Measurements from ENCODE around the gene MT1A.
"Not testable (repeated sequence)": the region's sequence is repeated elsewhere in the genome, so short reads cannot be mapped to it uniquely, and the experiment has no call there.

The MT1A gene

GRCh38 chr16:56652600-56652999 is 14.1 kb downstream of the MT1A start:
- no peak for DNase-seq (ENCODE audit: low read depth in 1 of 2, low spot score in 1 of 2)

- no peak for DNase-seq (ENCODE audit: low read depth in 1 of 2, low spot score in 1 of 2)
Measured at GRCh38 chr16:56653218-56653617, 14.8 kb downstream of the MT1A start.

DNA sequence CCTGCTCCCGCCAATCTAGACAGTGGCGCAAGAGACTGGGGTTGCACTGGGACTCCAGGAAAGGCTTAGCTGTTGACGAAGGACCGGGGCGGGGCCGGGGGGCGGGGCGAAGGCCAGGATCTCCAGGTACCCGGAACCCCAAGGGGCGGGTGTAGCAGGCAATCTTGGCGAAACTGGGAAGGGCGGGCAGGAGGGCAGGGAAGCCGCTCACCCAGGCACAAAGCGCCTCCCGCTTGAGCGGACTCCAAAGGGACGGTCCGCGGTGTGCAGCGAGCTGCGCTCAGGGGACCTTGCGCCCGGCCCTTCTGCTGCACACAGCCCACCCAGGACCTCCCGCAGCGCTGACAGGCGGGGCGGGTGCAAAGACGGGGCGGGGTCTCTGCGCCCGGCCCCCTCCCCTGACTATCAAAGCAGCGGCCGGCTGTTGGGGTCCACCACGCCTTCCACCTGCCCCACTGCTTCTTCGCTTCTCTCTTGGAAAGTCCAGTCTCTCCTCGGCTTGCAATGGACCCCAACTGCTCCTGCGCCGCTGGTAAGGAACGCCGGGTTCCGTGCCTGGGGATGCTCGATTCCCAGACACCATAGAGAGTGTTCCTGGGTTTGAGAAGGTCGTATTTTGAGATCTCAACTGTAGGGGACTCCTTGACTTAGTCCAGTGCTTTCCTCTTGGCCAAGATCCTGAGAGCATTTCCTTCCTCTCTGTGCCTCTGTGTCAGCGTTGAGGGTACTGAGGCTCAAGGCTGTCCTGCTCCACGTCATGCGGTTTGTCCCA is 19.3 kb downstream of the MT1A start, which contains the start of gene MT1F:
Gene MT1F, plus strand, starts transcription at position 405 of the 772 bp plus-strand sequence. Its CDS starts 100 bp downstream, at position 505.
- peak; percentile 48 to 49 for DNase-seq (ENCODE audit: low read depth in 1 of 2, low spot score in 1 of 2)

DNA sequence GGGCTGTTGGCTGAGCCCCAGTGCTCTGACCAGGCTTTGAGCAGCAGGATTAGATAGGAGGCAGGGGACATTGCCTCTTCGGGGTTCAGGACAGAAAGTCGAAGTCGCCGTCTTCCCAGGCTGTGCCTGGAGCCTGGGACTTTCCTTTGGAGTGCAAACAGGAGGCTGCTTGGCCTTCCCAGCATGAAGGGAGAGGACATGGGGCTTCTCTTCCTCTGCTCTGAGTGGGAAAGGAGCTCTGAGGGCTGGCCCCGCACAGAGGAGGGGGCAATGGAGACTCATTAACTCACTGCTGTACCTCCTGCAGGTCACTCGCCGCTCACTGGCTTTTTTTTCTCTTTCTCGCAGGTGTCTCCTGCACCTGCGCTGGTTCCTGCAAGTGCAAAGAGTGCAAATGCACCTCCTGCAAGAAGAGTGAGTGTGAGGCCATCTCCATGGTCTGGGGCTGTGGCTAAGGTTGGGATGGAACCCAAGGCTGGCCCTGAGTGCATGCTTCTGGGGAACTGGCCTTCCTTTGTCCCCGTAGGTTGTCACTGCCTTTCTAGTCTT is 19.9 kb downstream of the MT1A start:
- DNase-seq (ENCODE audit: low read depth in 1 of 2, low spot score in 1 of 2), result no peak

DNA sequence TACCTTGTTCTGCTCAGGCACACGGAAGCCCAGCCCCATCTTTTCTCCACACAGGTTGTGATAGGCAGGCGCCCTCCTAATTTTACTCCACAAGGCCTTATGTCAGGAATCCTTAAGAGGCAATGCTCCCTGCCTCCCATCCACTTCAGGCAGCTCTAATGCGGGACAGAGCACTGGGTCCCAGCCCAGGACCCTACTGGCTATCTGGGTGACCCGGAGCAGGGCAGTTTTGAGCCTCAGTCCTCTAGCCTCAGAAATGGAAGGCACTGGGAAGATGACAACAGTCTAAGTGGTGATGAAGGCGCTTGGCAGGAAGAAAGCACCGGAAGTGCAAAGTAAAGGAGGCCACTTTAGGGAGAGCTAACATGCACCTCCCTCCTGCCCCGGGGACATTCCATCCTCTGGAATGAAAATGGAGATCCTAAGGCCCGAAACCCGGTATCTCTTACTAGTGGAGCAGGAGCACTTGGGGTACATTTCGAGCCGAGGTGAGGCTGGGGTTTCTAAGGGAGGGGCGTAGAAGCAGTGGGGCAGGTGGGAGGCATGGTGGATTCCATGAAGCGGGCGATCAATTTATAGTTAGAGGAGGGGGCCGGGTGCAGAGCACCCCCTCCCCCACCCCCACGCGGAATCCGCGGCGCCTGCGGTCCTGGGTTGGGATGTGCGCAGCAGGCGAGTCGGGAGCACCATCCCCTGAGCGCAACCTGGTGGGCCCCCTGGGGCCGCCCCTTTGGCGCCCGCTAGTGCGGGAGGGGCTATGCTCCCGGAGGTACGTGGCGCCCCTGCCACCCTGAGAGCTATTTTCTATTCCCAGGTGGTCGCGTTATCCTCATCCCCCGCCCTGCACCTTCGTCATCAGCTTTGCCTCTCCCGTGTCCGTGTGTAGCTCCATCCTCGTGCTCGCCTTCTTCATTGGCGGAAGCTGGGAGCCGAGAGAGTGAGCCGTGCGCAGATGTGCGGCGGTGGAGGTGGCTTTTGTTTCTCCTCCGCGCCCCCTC is 24.2 kb downstream of the MT1A start:
- peak in 1 of 2 donors; percentile 13 for DNase-seq (ENCODE audit: low read depth in 1 of 2, low spot score in 1 of 2)

DNA sequence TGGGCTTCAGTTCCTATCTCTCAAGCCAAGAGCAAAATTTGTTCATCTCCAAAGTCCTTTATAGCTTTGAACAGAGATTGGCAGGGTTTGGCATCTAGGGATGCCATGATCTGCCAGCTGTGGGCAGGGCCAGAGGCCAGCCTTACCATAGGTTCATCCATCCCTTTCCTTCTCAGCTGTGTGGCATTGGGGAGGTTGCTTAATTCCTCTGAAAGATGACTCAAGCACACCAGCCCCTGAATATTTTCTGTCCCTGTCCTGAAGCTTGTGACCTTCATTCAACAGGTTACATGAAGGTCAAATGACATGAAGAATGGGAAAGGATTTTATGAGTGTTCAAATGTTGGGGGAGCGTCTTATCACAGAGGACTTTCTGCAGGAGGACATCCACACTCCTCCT is 26.0 kb downstream of the MT1A start:
- no peak for DNase-seq (ENCODE audit: low read depth in 1 of 2, low spot score in 1 of 2)

GRCh38 chr16:56665286-56666261 is 27.1 kb downstream of the MT1A start:
- DNase-seq (ENCODE audit: low read depth in 1 of 2, low spot score in 1 of 2), result not testable (repeated sequence)

GRCh38 chr16:56667581-56668571 is 29.4 kb downstream of the MT1A start, which contains the start of gene MT1G:
TSS of gene MT1G (minus strand) at chr16:56668065. CDS start at chr16:56667993, 72 bp downstream.
- peak in 1 of 2 donors; percentile 9 for DNase-seq (ENCODE audit: low read depth in 1 of 2, low spot score in 1 of 2)

- DNase-seq (ENCODE audit: low read depth in 1 of 2, low spot score in 1 of 2), result no peak
Measured at GRCh38 chr16:56669005-56669839, 30.8 kb downstream of the MT1A start, which contains the start of gene MT1H. TSS of gene MT1H (plus strand) at chr16:56669814. CDS start at chr16:56669885, 71 bp downstream.

- no peak for DNase-seq (ENCODE audit: low read depth in 1 of 2, low spot score in 1 of 2)
Measured at GRCh38 chr16:56669840-56670619, 31.6 kb downstream of the MT1A start.

DNA sequence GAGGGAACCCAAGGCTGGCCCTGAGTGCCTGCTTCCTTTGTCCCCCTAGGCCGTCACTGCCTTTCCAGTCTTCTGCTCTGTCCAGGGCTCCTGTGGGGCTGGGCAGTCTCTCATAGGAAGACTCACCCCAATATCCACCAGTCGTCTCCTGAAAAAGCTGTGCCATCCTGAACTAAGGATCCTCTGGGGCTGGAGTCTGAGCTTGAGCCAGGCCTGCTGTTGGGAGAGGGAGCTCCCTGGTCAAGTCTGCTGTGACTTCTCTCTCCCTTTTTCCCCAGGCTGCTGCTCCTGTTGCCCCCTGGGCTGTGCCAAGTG is 32.1 kb downstream of the MT1A start:
- no peak for DNase-seq (ENCODE audit: low read depth in 1 of 2, low spot score in 1 of 2)

GRCh38 chr16:56671691-56672090 is 33.2 kb downstream of the MT1A start:
- not testable (repeated sequence) for DNase-seq (ENCODE audit: low read depth in 1 of 2, low spot score in 1 of 2)

DNA sequence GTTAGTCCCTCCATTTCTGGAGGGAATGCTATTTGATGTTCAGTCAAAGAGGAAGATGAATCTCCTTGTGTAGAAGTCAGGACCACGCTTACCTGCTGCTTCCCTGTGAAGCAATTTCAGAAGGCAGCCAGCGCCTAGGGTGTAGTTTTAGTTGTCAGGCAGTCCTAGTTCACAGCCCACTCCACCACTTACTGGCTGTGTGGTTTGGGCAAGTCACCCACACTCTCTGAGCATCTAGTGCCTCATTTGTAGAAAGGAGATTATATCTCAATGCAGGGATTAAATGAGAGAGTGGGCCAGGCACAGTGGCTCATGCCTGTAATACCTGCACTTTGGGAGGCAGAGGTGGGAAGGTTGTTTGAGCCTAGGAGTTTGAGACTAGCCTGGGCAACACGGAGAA is 33.7 kb downstream of the MT1A start:
- DNase-seq (ENCODE audit: low read depth in 1 of 2, low spot score in 1 of 2), result not testable (repeated sequence)

DNA sequence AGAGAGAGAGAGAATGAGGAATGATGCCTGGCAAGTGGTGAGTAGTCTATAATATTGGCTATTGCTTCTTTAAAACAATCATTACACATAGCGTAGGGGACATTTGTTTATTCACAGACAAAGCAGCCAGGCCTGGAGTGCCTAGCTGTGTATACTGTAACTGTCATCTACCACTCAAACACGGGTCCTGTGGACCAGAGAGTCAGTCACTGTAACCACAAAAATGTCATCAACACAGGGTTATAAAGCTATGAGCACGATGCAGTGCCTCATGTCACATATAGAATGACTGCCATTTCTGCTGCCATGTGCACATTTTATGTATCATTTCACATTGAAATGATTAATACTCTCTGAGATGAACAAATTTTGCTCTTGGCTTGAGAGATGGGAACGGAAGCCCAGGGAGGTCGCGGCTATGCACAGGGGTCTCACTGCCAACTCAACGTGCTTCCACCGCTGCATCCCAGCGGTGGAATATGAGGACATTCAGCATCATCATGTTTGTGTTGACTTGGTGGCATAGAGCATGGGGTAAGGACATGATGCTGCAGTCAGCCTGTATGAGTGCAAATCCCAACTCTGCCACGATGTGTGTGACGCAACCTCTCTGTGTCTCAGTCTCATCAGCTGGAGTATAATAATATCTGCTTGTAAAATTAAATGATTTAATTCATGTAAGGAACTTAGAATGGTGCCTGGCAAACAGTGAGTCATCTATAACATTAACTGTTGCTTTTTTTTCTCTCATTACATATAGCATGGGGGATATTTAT is 34.5 kb downstream of the MT1A start:
- DNase-seq (ENCODE audit: low read depth in 1 of 2, low spot score in 1 of 2), result no peak

- DNase-seq (ENCODE audit: low read depth in 1 of 2, low spot score in 1 of 2), result no peak
Measured at GRCh38 chr16:56673921-56674320, 35.5 kb downstream of the MT1A start.

- not testable (repeated sequence) for DNase-seq (ENCODE audit: low read depth in 1 of 2, low spot score in 1 of 2)
Measured at GRCh38 chr16:56674570-56674969, 36.1 kb downstream of the MT1A start.

All from activated CD4-positive, alpha-beta T cell treated with anti-CD3 and anti-CD28 coated beads, Interleukin-2, amount 50 U/mL, for 24 hours (primary cell).